ENCODE measurements around the gene C11orf91. TPM values are rescaled to one million over a fixed set of nuclear protein-coding genes. Genes with fewer than 3 reads are reported as not detected.

C11orf91 gene
- total and polyA plus RNA-seq, 8 donors: 2.2 TPM; not detected in 7

DNA sequence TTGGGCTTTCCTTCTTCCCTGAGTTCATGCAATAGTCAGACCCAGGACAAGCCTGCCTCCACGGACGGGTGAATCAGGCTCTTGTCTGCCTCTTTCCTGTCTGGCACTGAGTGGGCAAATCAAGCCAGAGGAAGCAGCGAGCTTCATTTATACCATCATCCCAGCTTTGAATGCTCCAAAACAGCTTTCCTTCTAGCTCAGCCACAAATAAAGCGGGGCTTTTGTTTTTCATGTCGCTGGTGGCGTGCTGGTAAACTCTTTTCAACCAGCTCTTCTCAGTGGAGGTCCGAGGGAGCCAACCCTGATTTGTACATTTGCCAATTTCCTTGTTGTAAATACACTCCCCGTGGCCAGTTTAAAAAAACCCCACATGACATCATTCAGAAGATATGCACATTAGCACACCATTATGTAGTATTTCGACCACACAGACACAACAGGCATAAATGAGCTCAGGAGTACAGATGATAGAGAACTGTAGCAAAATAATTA lies 8.6 kb downstream of the C11orf91 start:
- H3K4me1 ChIP-seq: peaks cover 16 to 72% of the 10 kb centered on the region in 2 donors

DNA sequence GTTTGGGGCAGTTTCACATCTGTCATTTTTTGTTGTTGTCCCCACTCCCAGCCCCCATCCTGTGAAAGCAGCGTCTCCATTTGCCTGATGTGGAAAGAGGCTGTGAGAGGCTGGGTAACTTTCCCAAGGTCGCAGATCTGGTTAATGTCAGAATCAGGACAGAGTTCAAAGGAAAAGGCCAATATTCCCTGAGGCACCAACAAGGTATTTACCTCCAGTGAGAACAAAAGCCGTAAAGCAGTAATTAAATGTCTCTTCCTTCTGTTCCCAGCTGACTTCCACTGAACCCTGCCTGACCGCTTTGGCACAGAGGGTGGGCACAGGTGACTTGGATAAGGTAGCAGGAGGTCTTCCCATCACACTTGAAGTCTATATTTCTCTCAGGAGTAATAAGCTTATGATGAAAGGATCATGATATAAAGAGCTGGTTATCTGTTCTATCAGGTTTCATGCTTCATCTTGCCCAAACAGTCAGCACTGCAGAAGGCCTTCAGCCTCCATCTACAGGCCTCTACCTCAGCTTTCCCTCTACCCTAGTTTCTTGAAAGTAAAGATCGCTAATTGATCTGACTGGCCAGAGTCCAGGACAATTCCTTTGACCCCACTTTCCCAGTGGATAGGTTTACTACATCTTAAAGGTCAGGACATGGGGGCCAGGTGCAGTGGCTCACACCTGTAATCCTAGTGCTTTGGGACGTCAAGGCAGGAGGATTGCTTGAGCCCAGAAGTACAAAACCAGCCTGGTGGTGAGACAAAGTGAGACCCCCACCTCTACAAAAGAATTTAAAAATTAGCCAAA lies 9.4 kb downstream of the C11orf91 start:
- Histone ChIP-seq H3K27ac (peak overlapping the region; percentile 84 to 92), H3K4me3 (no peak overlapping the region), H3K4me1 (peaks cover 16 to 65% of the 10 kb centered on the region in 2 donors), H3K9me3 (peaks cover 0 to 5% of the 10 kb centered on the region in 2 donors), H3K27me3 (no peaks in the 10 kb centered on the region), H3K36me3 (no peaks in the 10 kb centered on the region)
- no peak for ATAC-seq
- DNase-seq: no peak
- TF ChIP-seq, protein P1, sequence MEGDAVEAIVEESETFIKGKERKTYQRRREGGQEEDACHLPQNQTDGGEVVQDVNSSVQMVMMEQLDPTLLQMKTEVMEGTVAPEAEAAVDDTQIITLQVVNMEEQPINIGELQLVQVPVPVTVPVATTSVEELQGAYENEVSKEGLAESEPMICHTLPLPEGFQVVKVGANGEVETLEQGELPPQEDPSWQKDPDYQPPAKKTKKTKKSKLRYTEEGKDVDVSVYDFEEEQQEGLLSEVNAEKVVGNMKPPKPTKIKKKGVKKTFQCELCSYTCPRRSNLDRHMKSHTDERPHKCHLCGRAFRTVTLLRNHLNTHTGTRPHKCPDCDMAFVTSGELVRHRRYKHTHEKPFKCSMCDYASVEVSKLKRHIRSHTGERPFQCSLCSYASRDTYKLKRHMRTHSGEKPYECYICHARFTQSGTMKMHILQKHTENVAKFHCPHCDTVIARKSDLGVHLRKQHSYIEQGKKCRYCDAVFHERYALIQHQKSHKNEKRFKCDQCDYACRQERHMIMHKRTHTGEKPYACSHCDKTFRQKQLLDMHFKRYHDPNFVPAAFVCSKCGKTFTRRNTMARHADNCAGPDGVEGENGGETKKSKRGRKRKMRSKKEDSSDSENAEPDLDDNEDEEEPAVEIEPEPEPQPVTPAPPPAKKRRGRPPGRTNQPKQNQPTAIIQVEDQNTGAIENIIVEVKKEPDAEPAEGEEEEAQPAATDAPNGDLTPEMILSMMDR (IDR thresholded peaks at IDR 0.05): no peak
- intact Hi-C loops (cut with DNase I): no loop called here

More for the DNA sequence above, 8.6 kb downstream of the C11orf91 start:
- Histone ChIP-seq H3K9me3 (peaks cover 0 to 5% of the 10 kb centered on the region in 2 donors), H3K4me3 (no peak overlapping the region), H3K36me3 (no peaks in the 10 kb centered on the region), H3K27ac (peak overlapping the region; percentile 84 to 92), H3K27me3 (no peaks in the 10 kb centered on the region)
- peak in 3 of 4 donors; percentile 59 to 92 (median 86) for DNase-seq
- peak; percentile 71 for ATAC-seq
- intact Hi-C loops (cut with DNase I): no loop called here
- TF ChIP-seq, protein P1 (IDR thresholded peaks at IDR 0.05): no peak

DNA sequence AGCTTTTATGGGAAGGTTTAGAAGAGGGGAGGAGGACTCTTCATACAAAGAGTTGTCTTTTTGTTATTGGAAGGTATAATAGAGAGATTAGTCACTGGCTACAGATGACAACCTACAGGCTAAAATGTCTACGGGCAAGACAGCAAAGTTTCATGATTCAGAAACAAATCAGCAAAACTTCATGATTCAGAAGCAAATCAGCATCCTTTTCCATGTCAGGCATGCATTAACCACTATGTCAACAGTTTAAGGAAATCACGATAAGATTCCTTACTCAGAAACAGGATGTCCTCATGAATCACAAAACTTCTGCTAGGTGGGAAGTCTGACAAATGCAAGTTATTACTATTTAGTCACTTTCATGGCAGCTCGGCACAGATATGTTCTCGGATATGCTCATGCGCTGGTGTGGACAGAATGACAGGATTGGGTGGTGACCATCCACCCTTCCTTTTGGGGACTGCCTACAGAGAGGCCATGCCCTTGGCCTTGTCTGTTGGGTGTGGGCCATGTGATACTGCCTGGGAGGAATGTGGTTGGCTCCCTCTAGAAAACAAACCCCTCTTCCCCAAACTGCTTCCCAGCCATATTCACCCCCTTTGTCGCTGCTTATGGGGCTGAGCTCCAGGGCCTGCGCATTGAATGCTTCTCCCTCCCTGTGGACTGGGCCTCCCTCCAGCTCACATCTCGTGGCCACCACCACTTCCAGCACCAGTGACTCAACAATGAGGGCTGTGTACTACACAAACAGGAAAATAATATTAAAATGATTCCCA lies 10.1 kb downstream of the C11orf91 start:
- Histone ChIP-seq H3K4me3 (no peak overlapping the region), H3K4me1 (peaks cover 16 to 60% of the 10 kb centered on the region in 2 donors), H3K27ac (peak overlapping the region; percentile 84 to 92), H3K9me3 (peaks cover 0 to 5% of the 10 kb centered on the region in 2 donors), H3K27me3 (no peaks in the 10 kb centered on the region), H3K36me3 (no peaks in the 10 kb centered on the region)
- intact Hi-C loops (cut with DNase I): no loop called here
- TF ChIP-seq, protein P1 (IDR thresholded peaks at IDR 0.05): no peak
- ATAC-seq: peak; percentile 50
- peak in 1 of 4 donors; percentile 65 for DNase-seq

DNA sequence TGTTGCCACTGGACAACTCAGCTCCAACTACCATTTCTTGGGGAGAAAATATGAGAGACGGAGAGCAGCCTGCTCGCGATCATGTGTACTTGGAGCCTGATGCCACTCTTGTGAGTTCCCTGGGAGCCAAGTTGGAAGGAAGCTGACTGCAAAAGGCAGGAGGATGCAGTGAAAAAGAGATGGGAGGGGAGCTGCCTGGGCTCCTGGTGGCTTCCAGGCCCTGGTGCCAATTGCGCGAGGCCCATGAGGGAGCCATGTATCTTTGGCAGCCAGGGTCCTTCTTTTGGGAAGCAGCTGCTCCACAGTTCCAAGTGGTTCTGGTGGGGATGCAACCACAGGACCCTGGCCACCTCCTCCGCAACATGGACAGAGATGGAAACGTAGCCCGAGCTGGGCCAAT lies 11.1 kb downstream of the C11orf91 start:
- Histone ChIP-seq H3K36me3 (no peaks in the 10 kb centered on the region), H3K4me1 (peaks cover 16 to 52% of the 10 kb centered on the region in 2 donors), H3K9me3 (peaks cover 0 to 5% of the 10 kb centered on the region in 2 donors), H3K4me3 (no peak overlapping the region), H3K27me3 (no peaks in the 10 kb centered on the region), H3K27ac (peak overlapping the region; percentile 84 to 92)
- TF ChIP-seq, protein P1 (IDR thresholded peaks at IDR 0.05): no peak
- intact Hi-C loops (cut with DNase I): loop anchor here in 1 of 2 donors (5.0 kb wide), 2 partner anchors 317 to 527 kb away; partner anchors contain the start of gene CSTF3
- no peak for ATAC-seq
- peak in 1 of 4 donors; percentile 25 for DNase-seq
